GM23248 (cell line): Measurements from ENCODE around the gene BTBD16. TPM values are rescaled to one million over a fixed set of nuclear protein-coding genes. Genes with fewer than 3 reads are reported as not detected.

Experiments used
- DNase-seq: peaks from one replicate; pipeline ENCODE4 v3.0.0-alpha.2; 2015
- H2AFZ ChIP-seq: fragments of 200-600 bp; sonication (generic); 2 replicates; pipeline ENCODE4 v1.6.1; 2016; ENCODE audit warnings: antibody characterized with exemption
- H3F3A ChIP-seq: fragments of 200-600 bp; sonication (generic); 2 replicates; pipeline ENCODE4 v1.6.1; 2016; ENCODE audit warnings: mild to moderate bottlenecking, antibody characterized with exemption, mixed run types; ENCODE audit not compliant: insufficient read depth
- H3K27ac ChIP-seq: fragments of 200-600 bp; sonication (generic); 2 replicates; pipeline ENCODE4 v1.5.1; 2016; ENCODE audit warnings: mild to moderate bottlenecking
- H3K27me3 ChIP-seq: fragments of 200-600 bp; sonication (generic); replicated peaks from 2 replicates; pipeline ENCODE4 v1.6.1; 2016; ENCODE audit warnings: mild to moderate bottlenecking; ENCODE audit not compliant: insufficient read depth
- H3K36me3 ChIP-seq: fragments of 200-600 bp; sonication (generic); 2 replicates; pipeline ENCODE4 v1.6.1; 2016; ENCODE audit warnings: low read depth, mild to moderate bottlenecking
- H3K4me1 ChIP-seq: fragments of 200-600 bp; sonication (generic); 2 replicates; pipeline ENCODE4 v1.6.1; 2016; ENCODE audit warnings: mild to moderate bottlenecking; ENCODE audit not compliant: insufficient read depth
- H3K4me2 ChIP-seq: fragments of 200-600 bp; sonication (generic); one replicate; pipeline ENCODE4 v1.6.1; 2016; ENCODE audit warnings: mild to moderate bottlenecking; ENCODE audit not compliant: unreplicated experiment
- H3K4me3 ChIP-seq: fragments of 200-600 bp; sonication (generic); 2 replicates; pipeline ENCODE4 v1.5.1; 2016; ENCODE audit warnings: mild to moderate bottlenecking
- H3K79me2 ChIP-seq: fragments of 200-600 bp; sonication (generic); 2 replicates; pipeline ENCODE4 v1.6.1; 2016; ENCODE audit warnings: mild to moderate bottlenecking; ENCODE audit not compliant: insufficient read depth
- H3K9ac ChIP-seq: fragments of 200-600 bp; sonication (generic); 2 replicates; pipeline ENCODE4 v1.6.1; 2016; ENCODE audit warnings: mild to moderate bottlenecking
- H3K9me2 ChIP-seq: fragments of 200-600 bp; sonication (generic); 2 replicates; pipeline ENCODE4 v1.6.1; 2016; ENCODE audit warnings: mixed run types, mild to moderate bottlenecking, moderate library complexity; ENCODE audit not compliant: insufficient read depth
- H3K9me3 ChIP-seq: fragments of 200-600 bp; sonication (generic); one replicate; pipeline ENCODE4 v1.6.1; 2017; ENCODE audit warnings: low read depth
- H4K20me1 ChIP-seq: fragments of 200-600 bp; sonication (generic); 2 replicates; pipeline ENCODE4 v1.6.0; 2016; ENCODE audit not compliant: insufficient read depth
- EZH2 ChIP-seq: fragments of 200-600 bp; sonication (generic); IDR thresholded peaks from 2 replicates; pipeline ENCODE4 v1.6.1; 2018; ENCODE audit warnings: antibody characterized with exemption, mild to moderate bottlenecking; ENCODE audit not compliant: insufficient read depth, poor library complexity, severe bottlenecking
- EZH2phosphoT487 ChIP-seq: fragments of 200-600 bp; sonication (generic); IDR thresholded peaks from 2 replicates; pipeline ENCODE4 v1.6.1; 2018; ENCODE audit warnings: antibody characterized with exemption, moderate library complexity, mild to moderate bottlenecking, low read depth; ENCODE audit not compliant: insufficient read depth
- WGBS, 2 experiments: methylation state at CpG; one replicate each; pipeline ENCODE4 v1.1.6; 2015 to 2017; ENCODE audit warnings: low lambda C conversion rate in 2 of 2, low coverage in 1 of 2; ENCODE audit errors: missing lambda C conversion rate in 2 of 2; 5-methylcytosine and 5-hydroxymethylcytosine counted together
- in situ Hi-C: fragments of 300-500 bp; cut with MboI; formaldehyde crosslinking; loops from 2 replicates; pipeline ENCODE4 v1.15.0; 2020
- polyA plus RNA-seq: library from polyadenylated mRNA; unstranded; fragments of >200 nt; fragmentation: Nextera tagmentation; extraction: Ambion mirVana; gene quantifications from 2 replicates; pipeline ENCODE4 v1.2.1, GENCODE V29; 2016
- total RNA-seq: library from RNA; depleted of rRNA; stranded (reverse); fragments of >200 nt; shearing (Covaris generic); gene quantifications from 2 replicates; pipeline ENCODE4 v1.2.3, GENCODE V29; 2014

Gene BTBD16
- total and polyA plus RNA-seq, 2 experiments from 2014 or later = not detected

DNA sequence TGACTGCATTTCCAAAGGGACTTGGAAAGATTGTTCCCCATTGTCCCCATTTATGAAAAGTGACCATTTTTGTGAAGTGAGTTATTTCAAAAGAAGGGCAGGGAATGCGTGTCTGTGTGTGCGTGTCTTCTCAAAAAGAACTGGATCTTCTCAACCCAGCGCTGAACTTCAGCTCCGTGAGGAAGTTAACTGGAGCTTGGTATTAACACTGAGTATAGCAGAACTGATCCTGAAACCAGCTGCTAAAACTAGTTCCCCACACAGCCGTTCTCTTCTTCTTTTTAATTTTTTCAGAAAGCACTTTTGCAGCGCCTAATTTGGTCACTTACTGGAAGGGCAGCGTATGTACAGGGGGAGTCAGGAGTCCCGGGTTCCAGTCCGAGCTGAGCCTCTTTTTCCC, 57.6 kb downstream of the BTBD16 start:
- H3K9me2 ChIP-seq = no peaks in the 10 kb centered on the region
- no peak overlapping the region for H3K4me2 ChIP-seq
- 66 to 74% methylated on average over 9 of the region's 9 CpGs for WGBS, 2 experiments
- H3K36me3 ChIP-seq = no peaks in the 10 kb centered on the region
- no peaks in the 10 kb centered on the region for H3K9me3 ChIP-seq
- no peak overlapping the region for H2AFZ ChIP-seq
- H3K27ac ChIP-seq = no peak overlapping the region
- no peaks in the 10 kb centered on the region for H4K20me1 ChIP-seq
- H3K4me1 ChIP-seq = 0 out of 2 replicates have a peak, but pooled peaks cover 11% of the 10 kb centered on the region
- in situ Hi-C loops = no loop called here
- H3F3A ChIP-seq = peaks cover 9% of the 10 kb centered on the region; the same call in 1 of the 2 replicates
- no peak for TF ChIP-seq EZH2phosphoT487
- TF ChIP-seq EZH2 = no peak
- H3K4me3 ChIP-seq = no peak overlapping the region
- no peak overlapping the region for H3K9ac ChIP-seq
- no peaks in the 10 kb centered on the region for H3K79me2 ChIP-seq
- DNase-seq = no peak
- H3K27me3 ChIP-seq = no peaks in the 10 kb centered on the region

DNA sequence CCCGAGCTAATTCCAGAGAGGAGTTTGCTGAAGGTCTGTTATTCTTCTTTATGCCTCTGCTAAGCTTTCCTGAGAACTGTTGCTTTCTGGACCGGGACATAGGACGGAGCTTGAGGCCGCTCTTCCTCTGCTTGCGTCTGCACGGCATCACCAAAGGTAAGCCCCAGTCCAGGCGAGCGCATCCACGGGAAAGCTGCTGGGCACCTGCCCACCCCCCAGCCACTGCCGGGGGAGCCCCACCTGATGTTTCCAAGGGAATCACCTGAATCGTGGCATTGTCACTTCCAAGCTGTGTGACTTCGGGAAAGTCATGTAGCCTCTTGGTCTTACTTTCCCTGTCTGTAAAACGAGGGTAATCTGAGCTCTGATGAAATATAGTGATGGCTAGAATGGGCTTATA, 58.3 kb downstream of the BTBD16 start:
- Histone ChIP-seq H3K79me2 (no peaks in the 10 kb centered on the region), H2AFZ (no peak overlapping the region), H3K4me1 (0 out of 2 replicates have a peak, but pooled peaks cover 4% of the 10 kb centered on the region), H3K9me3 (no peaks in the 10 kb centered on the region), H3K4me3 (no peak overlapping the region), H4K20me1 (no peaks in the 10 kb centered on the region), H3K9ac (no peak overlapping the region), H3K27ac (no peak overlapping the region), H3F3A (peaks cover 4% of the 10 kb centered on the region; the same call in 1 of the 2 replicates), H3K9me2 (no peaks in the 10 kb centered on the region), H3K36me3 (no peaks in the 10 kb centered on the region), H3K4me2 (no peak overlapping the region), H3K27me3 (no peaks in the 10 kb centered on the region)
- 64 to 69% methylated on average over 13 of the region's 13 CpGs for WGBS, 2 experiments
- in situ Hi-C loops = no loop called here
- no peak for TF ChIP-seq EZH2phosphoT487
- TF ChIP-seq EZH2 = no peak
- DNase-seq = no peak

DNA sequence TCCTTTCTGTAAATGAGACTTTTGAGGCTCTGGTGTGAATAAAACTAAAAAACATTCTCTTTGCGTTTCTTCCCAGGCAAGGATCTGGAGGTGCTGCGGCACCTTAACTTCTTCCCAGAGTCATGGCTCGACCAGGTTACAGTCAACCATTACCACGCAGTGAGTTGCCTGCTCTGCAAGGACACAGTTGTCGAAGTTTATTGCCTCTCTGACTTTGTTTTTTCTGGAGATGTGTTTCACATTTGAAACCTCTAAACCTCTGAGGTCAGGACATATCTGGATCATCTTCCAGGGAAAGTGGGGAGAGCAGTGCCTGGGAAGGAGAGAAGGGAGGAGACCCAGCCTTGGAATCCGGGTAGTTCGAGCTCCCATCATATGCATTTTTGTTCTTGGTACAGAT, 60.0 kb downstream of the BTBD16 start:
- WGBS, 2 experiments = 87% methylated on average over 7 of the region's 7 CpGs
- Histone ChIP-seq H3K36me3 (no peaks in the 10 kb centered on the region), H3K4me2 (no peak overlapping the region), H3K27ac (no peak overlapping the region), H3K9me2 (no peaks in the 10 kb centered on the region), H3K27me3 (no peaks in the 10 kb centered on the region), H3K9me3 (no peaks in the 10 kb centered on the region), H3K4me1 (no peaks in the 10 kb centered on the region), H4K20me1 (no peaks in the 10 kb centered on the region), H3K9ac (no peak overlapping the region), H3K4me3 (no peak overlapping the region), H3F3A (no peaks in the 10 kb centered on the region), H3K79me2 (no peaks in the 10 kb centered on the region), H2AFZ (no peak overlapping the region)
- TF ChIP-seq EZH2phosphoT487 (no peak), EZH2 (no peak)
- DNase-seq = no peak
- in situ Hi-C loops = no loop called here

DNA sequence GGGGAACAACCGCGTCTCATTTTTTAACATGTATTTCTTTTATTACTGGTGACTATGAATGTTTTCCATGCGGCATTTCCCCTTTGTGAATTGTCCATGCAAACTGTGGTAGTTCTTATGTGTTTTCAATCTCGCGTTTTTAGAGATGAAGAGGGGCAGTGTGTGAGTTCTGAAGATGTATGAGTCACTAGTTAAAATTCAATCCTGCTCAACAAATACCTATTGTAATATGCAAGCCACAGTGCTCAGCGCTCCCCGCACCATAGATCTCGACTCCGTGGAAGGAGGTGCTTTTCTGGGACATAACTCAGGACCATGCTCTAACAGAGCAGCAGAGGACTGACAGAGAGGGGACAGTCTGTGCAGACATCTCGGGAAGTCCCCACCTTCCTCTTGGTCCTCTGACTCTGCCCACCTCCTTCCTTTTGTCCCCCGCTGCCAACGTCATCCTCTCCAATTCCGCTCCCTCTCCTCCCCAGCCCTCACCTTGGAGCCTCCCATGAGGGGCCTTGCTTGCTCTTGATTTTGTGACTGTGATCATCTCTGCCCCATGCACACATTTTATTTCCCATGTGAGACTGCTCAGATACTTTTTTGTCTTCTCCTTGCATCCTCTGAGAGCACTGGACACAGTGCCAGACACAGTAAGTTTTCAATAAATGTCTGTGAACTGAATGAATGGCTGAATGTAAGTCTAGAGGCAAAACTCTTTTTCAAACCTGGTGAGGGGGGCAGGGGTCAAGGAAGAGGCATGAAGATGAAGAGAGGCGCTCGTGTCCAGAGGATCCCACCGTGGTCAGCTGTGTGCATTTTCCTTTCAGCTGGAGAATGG, 60.7 kb downstream of the BTBD16 start:
- Histone ChIP-seq H3K36me3 (no peaks in the 10 kb centered on the region), H3K4me3 (no peak overlapping the region), H3K9me3 (no peaks in the 10 kb centered on the region), H4K20me1 (no peaks in the 10 kb centered on the region), H3K27me3 (no peaks in the 10 kb centered on the region), H3K4me1 (no peaks in the 10 kb centered on the region), H3K9ac (no peak overlapping the region), H3K79me2 (no peaks in the 10 kb centered on the region), H3K4me2 (no peak overlapping the region), H3K9me2 (no peaks in the 10 kb centered on the region), H2AFZ (no peak overlapping the region), H3F3A (no peaks in the 10 kb centered on the region), H3K27ac (no peak overlapping the region)
- 85 to 88% methylated on average over 16 of the region's 16 CpGs for WGBS, 2 experiments
- in situ Hi-C loops = no loop called here
- TF ChIP-seq EZH2 (no peak), EZH2phosphoT487 (no peak)
- no peak for DNase-seq
